Hepatocyte (in vitro differentiated cells): Measurements from ENCODE around the gene FAM83B. TPM values are rescaled to one million over a fixed set of nuclear protein-coding genes. Genes with fewer than 3 reads are reported as not detected.

ENCODE experiments used
- DNase-seq: peaks from one replicate; pipeline ENCODE4 v3.0.0-alpha.2; 2016; ENCODE audit warnings: low spot score
- H2AFZ ChIP-seq: fragments of 200-600 bp; sonication (generic); 2 replicates; pipeline ENCODE4 v1.6.0; 2016; ENCODE audit warnings: antibody characterized with exemption, mild to moderate bottlenecking
- H3K27ac ChIP-seq: fragments of 200-600 bp; sonication (generic); 2 replicates; pipeline ENCODE4 v1.5.1; 2016; ENCODE audit warnings: mild to moderate bottlenecking
- H3K27me3 ChIP-seq: fragments of 200-600 bp; sonication (generic); 2 replicates; pipeline ENCODE4 v1.6.1; 2016
- H3K36me3 ChIP-seq: fragments of 200-600 bp; sonication (generic); replicated peaks from 2 replicates; pipeline ENCODE4 v1.5.1; 2016; ENCODE audit warnings: low read depth; ENCODE audit not compliant: insufficient read depth
- H3K4me1 ChIP-seq: fragments of 200-600 bp; sonication (generic); 2 replicates; pipeline ENCODE4 v1.5.1; 2016; ENCODE audit warnings: mild to moderate bottlenecking, moderate library complexity; ENCODE audit not compliant: insufficient read depth
- H3K4me2 ChIP-seq: fragments of 200-600 bp; sonication (generic); 2 replicates; pipeline ENCODE4 v1.6.0; 2016
- H3K4me3 ChIP-seq: fragments of 200-600 bp; sonication (generic); 2 replicates; pipeline ENCODE4 v1.5.1; 2016; ENCODE audit warnings: mild to moderate bottlenecking
- H3K79me2 ChIP-seq: fragments of 200-600 bp; sonication (generic); 2 replicates; pipeline ENCODE4 v1.6.0; 2017; ENCODE audit warnings: mild to moderate bottlenecking
- H3K9me2 ChIP-seq: fragments of 200-600 bp; sonication (generic); replicated peaks from 2 replicates; pipeline ENCODE4 v1.6.0; 2017; ENCODE audit warnings: mild to moderate bottlenecking; ENCODE audit not compliant: insufficient read depth
- H3K9me3 ChIP-seq: fragments of 200-600 bp; sonication (generic); 2 replicates; pipeline ENCODE4 v1.5.1; 2016; ENCODE audit warnings: low read depth, mild to moderate bottlenecking
- H4K20me1 ChIP-seq: fragments of 200-600 bp; sonication (generic); 2 replicates; pipeline ENCODE4 v1.6.0; 2016; ENCODE audit warnings: mild to moderate bottlenecking; ENCODE audit not compliant: insufficient read depth, poor library complexity, severe bottlenecking
- CTCF ChIP-seq: fragments of 200-600 bp; sonication (generic); IDR thresholded peaks from 2 replicates; pipeline ENCODE4 v1.5.1; 2016; ENCODE audit warnings: antibody characterized with exemption, mild to moderate bottlenecking; ENCODE audit not compliant: poor library complexity
- EZH2 ChIP-seq: fragments of 200-600 bp; sonication (generic); IDR thresholded peaks from 2 replicates; pipeline ENCODE4 v1.6.1; 2016; ENCODE audit warnings: antibody characterized with exemption, mild to moderate bottlenecking, borderline replicate concordance
- EZH2phosphoT487 ChIP-seq: fragments of 200-600 bp; sonication (generic); IDR thresholded peaks from one replicate; pipeline ENCODE4 v1.6.1; 2018; ENCODE audit warnings: antibody characterized with exemption, mild to moderate bottlenecking, low read depth, moderate library complexity; ENCODE audit not compliant: unreplicated experiment, severe bottlenecking
- WGBS: methylation state at CpG from one replicate; pipeline ENCODE4 v1.1.6; 2016; ENCODE audit warnings: low lambda C conversion rate; ENCODE audit errors: missing lambda C conversion rate; 5-methylcytosine and 5-hydroxymethylcytosine counted together
- polyA plus RNA-seq: library from polyadenylated mRNA; unstranded; fragments of >200 nt; fragmentation: Nextera tagmentation; extraction: Ambion mirVana; gene quantifications from 2 replicates; pipeline ENCODE4 v1.2.1, GENCODE V29; 2016
- total RNA-seq: library from RNA; depleted of rRNA; stranded (reverse); fragments of >200 nt; gene quantifications from 2 replicates; pipeline ENCODE4 v1.2.3, GENCODE V29; 2014

FAM83B gene
- total and polyA plus RNA-seq, 2 experiments from 2014 or later: 5.5 to 29.2 TPM

DNA sequence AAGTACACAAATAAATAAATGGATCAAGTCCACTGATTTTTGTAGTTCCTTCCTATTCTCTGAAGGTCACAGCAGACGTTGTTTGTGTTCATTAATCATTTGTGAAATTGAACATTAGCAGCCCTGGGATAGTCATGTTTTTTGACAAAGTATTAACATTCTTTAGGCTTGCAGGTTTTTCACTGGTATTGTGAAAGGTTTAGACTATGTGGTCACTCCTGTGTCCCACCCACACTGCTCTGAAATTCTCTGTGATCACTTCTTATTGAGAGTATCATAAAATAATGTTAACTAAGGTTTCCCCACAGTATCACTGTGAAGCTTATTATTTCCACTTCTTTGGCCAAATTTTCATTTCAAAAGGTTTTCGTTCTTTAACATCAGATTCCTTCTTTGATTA lies 3.5 kb downstream of the FAM83B start:
- Histone ChIP-seq H3K9me2 (no peaks in the 10 kb centered on the region), H3K4me1 (no peaks in the 10 kb centered on the region), H3K4me2 (peak overlapping the region; percentile 81), H3K9me3 (peaks cover 4% of the 10 kb centered on the region), H4K20me1 (no peaks in the 10 kb centered on the region), H3K36me3 (no peaks in the 10 kb centered on the region), H3K27ac (no peak overlapping the region), H3K4me3 (no peak overlapping the region), H3K27me3 (no peaks in the 10 kb centered on the region), H3K79me2 (peaks cover 70% of the 10 kb centered on the region), H2AFZ (no peak overlapping the region)
- WGBS: 60% methylated on average over 2 of the region's 2 CpGs
- TF ChIP-seq EZH2 (no peak), EZH2phosphoT487 (no peak), CTCF (no peak)
- no peak for DNase-seq

- H3K27ac ChIP-seq: peak overlapping the region; percentile 46
- peaks cover 88% of the 10 kb centered on the region for H3K79me2 ChIP-seq
Observed at GRCh38 chr6:54856129-54856528, 9.6 kb downstream of the FAM83B start.

GRCh38 chr6:54860132-54860531 lies 13.6 kb downstream of the FAM83B start:
- Histone ChIP-seq H3K27ac (peak overlapping the region; percentile 74), H3K4me1 (peaks cover 5% of the 10 kb centered on the region)
- no peak for TF ChIP-seq CTCF
- no peak for TF ChIP-seq EZH2phosphoT487
- no peak for TF ChIP-seq EZH2

More at GRCh38 chr6:54856129-54856528, 9.6 kb downstream of the FAM83B start:
- no peaks in the 10 kb centered on the region for H4K20me1 ChIP-seq
- peak; percentile 79 for DNase-seq
- H3K36me3 ChIP-seq: no peaks in the 10 kb centered on the region
- 59% methylated on average over 3 of the region's 3 CpGs for WGBS
- no peaks in the 10 kb centered on the region for H3K9me2 ChIP-seq
- TF ChIP-seq CTCF (no peak), EZH2 (no peak), EZH2phosphoT487 (no peak)
- no peak overlapping the region for H3K4me3 ChIP-seq
- no peaks in the 10 kb centered on the region for H3K4me1 ChIP-seq
- H3K9me3 ChIP-seq: peaks cover 4% of the 10 kb centered on the region
- H3K4me2 ChIP-seq: peak overlapping the region; percentile 50
- H2AFZ ChIP-seq: no peak overlapping the region
- no peaks in the 10 kb centered on the region for H3K27me3 ChIP-seq

DNA sequence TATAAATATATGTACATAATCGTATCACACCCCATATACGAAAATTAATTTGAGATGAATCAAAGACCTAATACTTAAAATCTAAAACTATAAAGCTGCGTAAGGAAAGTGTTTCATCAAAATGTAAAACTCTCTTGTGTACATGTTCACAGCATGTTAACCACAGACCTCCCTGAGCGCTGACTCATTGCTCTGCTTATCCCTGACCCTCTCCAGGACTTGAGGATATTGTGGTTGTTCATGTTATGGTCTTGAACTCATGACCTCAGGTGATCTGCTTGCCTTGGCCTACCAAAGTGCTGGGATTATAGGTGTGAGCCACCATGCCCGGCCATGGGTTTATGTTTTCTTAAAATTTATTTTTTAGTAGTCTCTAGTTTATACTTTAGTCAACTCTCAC lies 14.2 kb downstream of the FAM83B start:
- no peaks in the 10 kb centered on the region for H3K36me3 ChIP-seq
- H3K9me3 ChIP-seq: no peaks in the 10 kb centered on the region
- H3K9me2 ChIP-seq: no peaks in the 10 kb centered on the region
- no peaks in the 10 kb centered on the region for H3K27me3 ChIP-seq
- no peak overlapping the region for H2AFZ ChIP-seq
- H3K4me2 ChIP-seq: no peak overlapping the region
- H3K4me1 ChIP-seq: peaks cover 7% of the 10 kb centered on the region
- H4K20me1 ChIP-seq: no peaks in the 10 kb centered on the region
- TF ChIP-seq EZH2phosphoT487 (no peak), CTCF (no peak), EZH2 (no peak)
- H3K4me3 ChIP-seq: no peak overlapping the region
- H3K79me2 ChIP-seq: peaks cover 84% of the 10 kb centered on the region
- H3K27ac ChIP-seq: peak overlapping the region; percentile 74
- WGBS: 95% methylated on average over 5 of the region's 5 CpGs
- peak; percentile 19 for DNase-seq

More at GRCh38 chr6:54860132-54860531, 13.6 kb downstream of the FAM83B start:
- Histone ChIP-seq H3K36me3 (no peaks in the 10 kb centered on the region), H3K4me2 (no peak overlapping the region), H3K9me2 (no peaks in the 10 kb centered on the region), H3K9me3 (no peaks in the 10 kb centered on the region), H3K79me2 (peaks cover 83% of the 10 kb centered on the region), H3K4me3 (no peak overlapping the region), H2AFZ (no peak overlapping the region), H3K27me3 (no peaks in the 10 kb centered on the region), H4K20me1 (no peaks in the 10 kb centered on the region)
- DNase-seq: no peak
